K562 (cell line): ENCODE measurements around the gene TTC39B. TPM values are rescaled to one million over a fixed set of nuclear protein-coding genes. Genes with fewer than 3 reads are reported as not detected.

Experiments used
- CBX8 ChIP-seq: fragments of 200-600 bp; sonication (generic); IDR thresholded peaks from 2 replicates; pipeline ENCODE4 v1.6.1; 2012; ENCODE audit warnings: borderline replicate concordance, mixed run types, low read depth, mild to moderate bottlenecking, moderate library complexity, mixed read lengths, low read length, control low read depth, inconsistent platforms; ENCODE audit not compliant: poor library complexity, severe bottlenecking; ENCODE audit errors: extremely low read depth
- CHCHD3 ChIP-seq: fragments of 250-450 bp; sonication (Bioruptor Pico); IDR thresholded peaks from 2 replicates; pipeline ENCODE4 v2.1.2; 2022; ENCODE audit warnings: mild to moderate bottlenecking
- ESRRA ChIP-seq: fragments of 450-650 bp; IDR thresholded peaks from 2 replicates; pipeline ENCODE4 v1.6.1; 2014; ENCODE audit warnings: low read depth, mild to moderate bottlenecking, moderate library complexity, borderline replicate concordance
- HNRNPLL ChIP-seq: fragments of 200-400 bp; formaldehyde crosslinking; IDR thresholded peaks from 2 replicates; pipeline ENCODE4 v1.6.1; 2017; ENCODE audit warnings: low read length, low read depth, mild to moderate bottlenecking; ENCODE audit not compliant: poor library complexity, severe bottlenecking
- KLF6 ChIP-seq: fragments of 250-450 bp; sonication (Bioruptor Pico); IDR thresholded peaks from 2 replicates; pipeline ENCODE4 v1.4.0; 2020; ENCODE audit warnings: mild to moderate bottlenecking, moderate library complexity, borderline replicate concordance
- MAFF ChIP-seq: IDR thresholded peaks from 2 replicates; pipeline ENCODE4 v1.6.1; 2012; ENCODE audit warnings: low read length, improper control_type of control experiment
- MBD1 ChIP-seq: fragments of 250-450 bp; sonication (Bioruptor Pico); IDR thresholded peaks from 2 replicates; pipeline ENCODE4 v1.8.0; 2022; ENCODE audit warnings: inconsistent platforms
- PHB ChIP-seq: fragments of 250-450 bp; sonication (Bioruptor Pico); IDR thresholded peaks from 2 replicates; pipeline ENCODE4 v1.5.0; 2021
- SP1 ChIP-seq: sonication (generic); formaldehyde crosslinking; IDR thresholded peaks from 2 replicates; pipeline ENCODE4 v1.8.1; 2022; ENCODE audit warnings: mild to moderate bottlenecking, missing genetic modification reagents
- ZNF318 ChIP-seq, 2 experiments: fragments of 450-650 bp; IDR thresholded peaks; 2 replicates each; pipeline ENCODE4 v1.6.1; 2016; ENCODE audit warnings: mild to moderate bottlenecking in 2 of 2, borderline replicate concordance in 1 of 2, low read depth in 1 of 2, moderate library complexity in 1 of 2
- ZNF696 ChIP-seq: fragments of 250-450 bp; sonication (Bioruptor Pico); conservative IDR thresholded peaks from 2 replicates; pipeline ENCODE4 v1.4.0; 2020; ENCODE audit warnings: mild to moderate bottlenecking, moderate library complexity
- polyA plus RNA-seq, 8 experiments: library from polyadenylated mRNA; depleted of rRNA in 4 of 8; stranded (reverse) in 5 of 8; unstranded in 3 of 8; fragments of >200 nt; fragmentation: Nextera tagmentation in 2 of 8; fragmentation: Illumina TruSeq in 1 of 8; extraction: Ambion mirVana in 2 of 8; extraction: Trizol in 1 of 8; gene quantifications; 2 replicates each; pipeline versions ENCODE4 v1.2.1 to v1.2.3, GENCODE V29; 2011 to 2014; ENCODE audit warnings: inconsistent platforms in 1 of 8, missing spikeins in 1 of 8
- total RNA-seq, 7 experiments: library from RNA; depleted of rRNA in 6 of 7; stranded (reverse); fragments of >200 nt in 6 of 7; fragmentation: Illumina TruSeq in 2 of 7; extraction: Trizol in 2 of 7; gene quantifications; 2 replicates each; pipeline versions ENCODE4 v1.2.1 to v1.2.3, GENCODE V29; 2011 to 2021; ENCODE audit warnings: low replicate concordance in 1 of 7

Gene TTC39B
- total and polyA plus RNA-seq, 9 of the 15 experiments (the other 6 are each of a cell fraction or from before 2014, with no cell fraction given): 0.32 to 1.2 (median 0.95) TPM

- TF ChIP-seq ZNF318 (IDR thresholded peaks at IDR 0.05; ENCODE audit: borderline replicate concordance in 1 of 2, low read depth in 1 of 2): no peak
- TF ChIP-seq CHCHD3 (CRISPR knock-in tag): no peak
- TF ChIP-seq SP1 (CRISPR knock-in tag): no peak
- TF ChIP-seq CBX8: no peak
- TF ChIP-seq ESRRA: no peak
- TF ChIP-seq MAFF: no peak
- no peak for TF ChIP-seq PHB (CRISPR knock-in tag)
- no peak for TF ChIP-seq ZNF696
- no peak for TF ChIP-seq MBD1 (CRISPR knock-in tag)
- no peak for TF ChIP-seq KLF6 (CRISPR knock-in tag)
- no peak for TF ChIP-seq HNRNPLL
These were observed 50.6 kb downstream of the TTC39B start (continued) for GRCh38 chr9:15256426-15256825.
